Mucosa of gallbladder (tissue), 1 donor: ENCODE measurements around the gene SRSF5. TPM values are rescaled to one million over a fixed set of nuclear protein-coding genes. Genes with fewer than 3 reads are reported as not detected.

ENCODE experiments used
- DNase-seq: peaks from one replicate; pipeline ENCODE4 v3.0.0-alpha.2; 2020; ENCODE audit warnings: low spot score
- total RNA-seq: library from RNA; stranded (reverse); gene quantifications from one replicate; pipeline ENCODE4 v1.2.1, GENCODE V29; 2021
- donor health status: DM: no; HTN: no; CAD: no.

SRSF5 gene
- total RNA-seq, 1 donor from 2014 or later: 343 TPM

GRCh38 chr14:69770559-69770958 lies 3.6 kb downstream of the SRSF5 start:
- DNase-seq: no peak

- no peak for DNase-seq
These were observed 4.2 kb downstream of the SRSF5 start for GRCh38 chr14:69771136-69771535.

DNA sequence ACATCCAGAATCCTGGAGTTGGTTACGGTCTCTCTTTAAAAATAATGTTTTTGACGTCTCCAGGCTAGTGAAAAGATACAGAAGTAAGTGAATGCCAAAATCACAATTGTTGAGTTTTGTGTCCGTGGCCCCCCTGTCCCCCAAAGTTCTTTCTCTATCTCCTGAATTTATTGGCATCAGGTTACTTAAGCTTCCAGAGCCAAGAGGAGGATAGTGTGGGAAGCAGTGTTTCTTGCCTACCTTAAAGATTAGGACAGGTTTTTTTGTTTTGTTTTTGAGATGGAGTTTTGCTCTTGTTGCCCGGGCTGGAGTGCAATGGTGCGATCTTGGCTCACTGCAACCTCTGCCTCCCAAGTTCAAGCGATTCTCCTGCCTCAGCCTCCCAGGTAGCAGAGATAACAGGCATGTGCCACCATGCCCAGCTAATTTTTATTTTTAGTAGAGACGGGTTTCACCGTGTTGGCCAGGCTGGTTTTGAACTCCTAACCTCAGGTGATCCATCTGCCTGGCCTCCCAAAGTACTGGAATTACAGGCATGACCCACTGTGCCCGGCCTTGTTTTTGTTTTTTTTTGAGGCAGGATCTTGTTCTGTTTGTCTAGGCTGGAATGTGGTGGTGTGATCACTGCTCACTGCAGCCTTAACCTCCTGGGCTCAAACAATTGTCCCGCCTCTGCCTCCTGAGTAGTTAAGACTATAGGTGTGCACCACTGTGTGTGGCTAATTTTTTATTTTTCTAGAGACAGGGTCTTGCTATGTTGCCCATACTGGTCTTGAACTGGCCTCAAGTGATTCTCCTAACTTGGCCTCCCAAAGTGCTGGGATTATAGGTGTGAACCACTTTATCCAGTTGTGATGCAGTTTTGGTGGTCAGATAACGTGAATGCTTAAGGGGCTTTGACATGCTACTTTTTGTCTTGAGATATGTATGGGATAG lies 5.4 kb downstream of the SRSF5 start:
- DNase-seq: no peak

DNA sequence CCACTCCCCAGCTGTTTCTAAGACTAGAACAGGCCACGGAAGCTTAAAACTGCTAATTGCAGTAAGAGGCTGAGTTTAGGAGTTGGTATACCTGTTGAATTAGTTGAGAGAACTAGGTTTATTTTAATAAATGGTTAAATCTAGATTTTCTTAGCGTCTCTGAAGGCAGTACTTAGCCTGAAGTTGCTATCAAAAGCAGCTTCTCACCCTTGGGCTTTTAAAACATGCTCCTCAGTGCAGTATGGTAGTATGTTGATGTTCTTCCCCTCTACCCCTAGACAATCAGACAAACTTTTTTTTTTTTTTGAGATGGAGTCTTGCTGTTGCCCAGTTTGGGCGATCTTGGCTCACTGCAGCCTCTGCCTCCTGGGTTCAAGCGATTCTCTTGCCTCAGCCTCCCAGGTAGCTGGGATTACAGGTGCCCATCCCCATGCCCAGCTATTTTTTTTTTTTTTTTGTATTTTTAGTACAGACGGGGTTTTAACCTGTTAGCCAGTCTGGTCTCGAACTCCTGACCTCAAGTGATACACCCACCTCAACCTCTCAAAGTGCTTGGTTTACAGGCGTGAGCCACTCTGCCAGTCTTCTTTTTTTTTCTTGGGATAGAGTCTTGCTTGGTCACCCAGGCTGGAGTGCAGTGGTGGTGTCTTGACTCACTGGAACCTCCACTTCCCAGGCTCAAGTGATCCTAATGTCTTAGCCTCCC lies 6.8 kb downstream of the SRSF5 start:
- no peak for DNase-seq

GRCh38 chr14:69775012-69775411 lies 8.1 kb downstream of the SRSF5 start:
- DNase-seq: no peak

- no peak for DNase-seq
These were observed 10.0 kb downstream of the SRSF5 start for GRCh38 chr14:69776875-69777453.

GRCh38 chr14:69779088-69779487 lies 12.1 kb downstream of the SRSF5 start:
- no peak for DNase-seq

- DNase-seq: no peak
These were observed 13.2 kb downstream of the SRSF5 start for GRCh38 chr14:69780092-69780491.

DNA sequence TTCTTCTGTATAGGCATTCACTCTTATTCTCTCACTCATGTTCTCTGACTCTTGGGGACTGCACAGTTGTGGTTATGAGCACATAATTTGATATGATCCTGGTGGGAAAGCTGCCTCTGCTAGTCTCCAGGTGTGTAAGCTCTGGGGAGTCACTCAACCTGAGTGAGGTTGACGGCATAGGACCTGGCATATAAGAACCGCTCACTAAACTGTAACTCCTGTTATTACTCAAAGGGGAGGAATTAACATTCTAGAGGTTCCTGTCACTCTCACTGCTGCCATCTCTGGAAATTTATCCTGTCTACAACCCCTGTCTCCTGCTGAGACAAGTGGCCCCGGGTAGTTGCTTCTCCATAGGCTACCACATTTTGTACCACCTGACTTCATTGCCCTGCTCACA lies 14.0 kb downstream of the SRSF5 start:
- no peak for DNase-seq

- no peak for DNase-seq
These were observed 18.0 kb downstream of the SRSF5 start for GRCh38 chr14:69784942-69785341.

- peak; percentile 6 for DNase-seq
These were observed 19.7 kb downstream of the SRSF5 start for GRCh38 chr14:69786603-69787002.

DNA sequence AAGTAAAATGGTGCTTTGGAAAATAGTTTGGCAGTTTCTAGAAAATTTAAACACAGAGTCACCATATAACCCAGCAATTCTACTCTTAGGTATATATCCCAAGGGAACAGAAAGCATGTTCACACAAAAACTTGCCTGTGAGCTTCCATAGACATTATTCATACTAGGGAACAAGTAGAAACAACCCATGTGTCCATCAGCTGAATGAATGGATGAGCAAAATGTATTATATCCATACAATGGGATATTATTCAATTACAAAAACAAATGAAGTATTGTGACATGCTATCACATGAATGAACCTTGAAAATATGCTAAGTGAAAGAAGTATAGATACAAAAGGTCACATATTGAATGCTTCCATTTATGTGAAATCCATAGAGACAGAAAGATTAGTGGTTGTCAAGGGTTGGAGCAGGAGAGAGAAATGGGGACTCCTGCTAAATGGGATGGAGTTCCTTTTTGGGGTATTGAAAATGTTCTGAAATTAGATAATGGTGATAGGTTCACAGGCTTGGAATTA lies 22.2 kb downstream of the SRSF5 start:
- no peak for DNase-seq

DNA sequence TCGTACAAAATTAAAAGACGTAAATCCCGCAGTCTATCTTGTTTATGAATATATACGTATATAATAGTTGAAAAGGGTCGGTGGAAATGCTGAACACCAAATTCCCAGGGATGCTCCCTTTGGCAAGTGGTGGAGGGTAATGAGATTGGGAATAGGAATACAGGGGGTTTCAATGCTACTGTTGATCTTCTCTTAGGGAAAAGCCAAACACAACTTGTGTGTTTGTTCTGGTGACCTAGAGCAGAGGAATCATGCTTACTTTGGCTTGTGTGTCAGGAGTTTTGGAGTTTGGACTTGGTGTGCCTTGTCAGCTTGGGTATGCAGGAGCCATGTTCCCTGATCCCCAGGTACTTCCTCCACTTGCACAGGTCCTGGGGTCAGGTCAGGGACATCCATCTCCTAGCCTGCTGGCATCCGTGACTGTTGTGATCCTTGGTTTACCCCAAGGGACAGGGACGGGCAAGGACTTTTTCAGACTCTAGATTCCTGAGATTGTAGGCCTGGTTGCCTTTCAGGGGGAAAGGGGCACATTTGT lies 26.0 kb downstream of the SRSF5 start:
- DNase-seq: no peak

DNA sequence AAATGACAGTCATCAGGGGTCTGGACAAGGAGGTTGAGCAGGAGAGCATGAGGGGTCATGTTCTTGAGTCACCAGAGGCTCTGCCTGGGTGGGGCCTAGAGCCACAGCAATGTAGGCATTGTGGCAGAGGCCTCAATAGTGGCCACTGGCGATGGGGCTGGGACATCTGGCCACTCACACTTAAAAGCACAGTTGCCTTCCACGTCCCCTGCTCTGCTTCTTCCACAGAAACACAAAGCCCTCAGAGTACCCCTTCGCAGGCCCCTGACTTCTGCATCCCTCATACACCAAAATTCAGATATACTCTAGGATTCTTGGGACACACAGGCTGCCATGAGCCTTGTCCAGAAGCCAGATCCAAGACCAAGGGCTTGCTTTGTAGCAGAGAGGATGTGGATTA lies 27.8 kb downstream of the SRSF5 start:
- DNase-seq: no peak

- no peak for DNase-seq
These were observed 28.7 kb downstream of the SRSF5 start for GRCh38 chr14:69795691-69796090.

- DNase-seq: peak; percentile 33
These were observed 30.0 kb downstream of the SRSF5 start, which contains the start of gene SLC10A1 for GRCh38 chr14:69796797-69797500. SLC10A1 (minus strand) TSS chr14:69797241; CDS start chr14:69797155, 86 bp downstream.

- peak; percentile 23 for DNase-seq
These were observed 30.8 kb downstream of the SRSF5 start for GRCh38 chr14:69797573-69798338.

DNA sequence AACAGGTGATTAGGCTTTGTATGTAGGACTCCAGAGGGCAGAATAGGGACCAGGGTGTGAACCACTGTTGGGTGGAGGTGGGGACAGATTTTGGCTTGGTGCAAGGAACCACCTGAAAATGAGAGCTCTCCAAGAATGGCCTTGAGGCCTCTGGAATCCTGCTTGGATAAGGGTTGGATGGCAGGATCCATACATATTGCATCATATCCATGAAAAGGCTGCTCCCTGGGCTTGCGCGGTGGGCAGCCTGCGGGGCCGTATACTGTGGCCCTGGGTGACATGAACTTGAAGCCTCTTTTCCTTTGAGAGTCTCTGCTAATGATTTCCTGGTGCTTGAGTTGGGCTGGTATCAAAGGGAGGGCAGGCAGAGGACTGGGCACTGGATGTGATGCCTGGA lies 31.4 kb downstream of the SRSF5 start:
- DNase-seq: no peak

DNA sequence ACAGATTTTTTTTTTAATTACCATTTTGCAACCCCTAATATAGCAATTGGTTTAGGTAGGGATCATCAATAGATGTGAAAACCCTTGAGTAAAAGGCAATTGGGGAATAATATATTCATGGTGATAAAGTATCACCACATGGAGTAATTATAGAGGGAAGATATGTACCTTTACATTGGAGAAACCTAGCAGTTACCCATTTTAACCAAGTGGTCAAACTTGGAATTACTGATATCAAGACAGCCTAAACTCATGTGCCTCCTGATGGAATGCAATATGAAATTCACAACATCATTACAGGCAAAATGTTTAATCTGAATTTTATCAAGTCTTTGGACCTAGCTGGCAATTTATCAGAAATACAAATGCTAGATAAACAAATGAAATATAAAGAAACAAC lies 36.8 kb downstream of the SRSF5 start:
- no peak for DNase-seq

- DNase-seq: no peak
These were observed 38.0 kb downstream of the SRSF5 start for GRCh38 chr14:69804902-69805301.

- no peak for DNase-seq
These were observed 40.2 kb downstream of the SRSF5 start for GRCh38 chr14:69807192-69807591.
